Measurements from ENCODE around the gene IFT74.
A peak's percentile ranks its signal among the peaks of the same experiment; 100 is the strongest.

IFT74 gene

DNA sequence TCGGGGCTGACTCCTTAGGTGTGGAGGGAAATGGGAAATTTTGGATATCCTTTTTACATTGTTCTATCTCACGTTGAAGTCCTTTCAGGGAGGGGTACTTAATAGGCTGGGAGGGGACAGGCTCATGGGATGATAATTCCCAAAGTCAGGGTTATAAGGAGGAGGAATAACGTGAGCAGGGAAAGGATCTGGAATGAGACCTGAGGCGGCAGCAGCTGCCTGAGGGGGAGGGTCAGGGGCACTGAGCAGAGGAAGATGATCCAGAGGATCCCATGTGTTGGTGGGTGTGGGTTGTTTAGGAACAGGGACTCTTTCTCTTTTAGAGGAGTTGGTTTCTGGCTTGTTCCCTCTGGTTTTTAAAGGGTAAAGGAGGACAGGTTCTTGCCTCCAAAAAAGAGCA is 18.7 kb downstream of the IFT74 start:
- DNase-seq (ENCODE audit: low read depth) = no peak

DNA sequence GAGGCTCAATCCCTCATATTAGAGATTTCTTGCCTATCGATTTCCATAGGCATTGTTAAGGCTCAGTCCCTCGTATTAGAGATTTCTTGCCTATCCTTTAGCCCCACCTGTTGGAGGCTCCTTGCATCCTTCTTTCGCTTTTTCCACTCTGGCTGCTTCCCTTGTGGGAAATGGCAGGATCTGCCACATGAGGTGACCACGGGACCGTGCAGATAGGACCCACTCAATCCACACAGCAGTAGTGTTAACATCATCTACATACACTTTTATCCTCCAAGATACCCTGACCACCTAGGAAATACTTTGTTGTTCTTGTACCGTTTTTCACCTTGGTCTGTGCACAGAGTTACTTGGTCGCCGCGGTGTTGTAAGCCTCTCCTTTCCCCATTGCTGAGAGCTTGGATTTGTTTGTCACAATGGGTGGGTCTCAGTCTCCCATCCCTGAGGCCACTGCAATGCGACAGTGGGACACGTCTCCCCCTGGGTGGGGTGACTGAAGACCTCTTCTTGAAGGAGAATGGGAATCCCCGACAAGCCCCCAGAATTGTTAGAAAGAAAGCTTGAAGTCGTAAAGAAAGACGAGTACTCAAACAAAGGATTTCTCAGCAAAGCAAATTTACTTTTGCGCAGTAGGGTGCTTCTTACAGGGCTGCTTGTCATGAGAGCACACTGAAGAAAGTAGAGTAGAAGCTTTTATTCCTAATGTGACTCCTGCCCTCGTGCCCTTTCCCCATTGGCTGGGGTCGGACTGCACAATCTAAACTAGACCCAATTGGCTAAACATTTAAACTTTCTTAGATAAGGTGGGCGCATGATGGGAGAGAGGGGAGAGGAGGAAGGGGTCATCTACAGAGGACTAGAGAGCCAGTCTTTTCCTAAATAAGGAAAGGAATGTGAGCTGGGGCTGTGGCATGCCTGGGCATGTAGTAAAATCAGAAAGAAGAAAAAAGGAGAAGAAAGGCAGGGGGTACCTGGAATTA is 19.8 kb downstream of the IFT74 start:
- peak; percentile 61 for DNase-seq (ENCODE audit: low read depth)

DNA sequence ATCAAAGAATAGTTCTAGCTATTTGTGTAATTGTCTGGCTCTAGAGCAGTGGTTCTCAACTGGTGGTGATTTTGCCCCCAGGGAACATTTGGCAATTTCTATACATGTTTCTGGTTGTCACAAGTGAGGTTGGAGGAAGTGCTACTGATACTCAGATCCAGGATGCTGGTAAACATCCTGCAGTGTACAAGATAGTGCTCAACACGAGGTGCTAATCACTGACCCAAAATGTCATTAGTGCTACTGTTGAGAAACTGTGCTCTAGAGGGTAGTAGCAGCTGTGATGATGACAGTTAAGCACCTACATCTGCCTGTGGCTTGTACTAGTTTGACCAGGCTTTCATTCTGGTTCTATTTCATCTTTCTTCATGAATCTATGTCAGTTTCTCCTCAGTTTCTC is 27.1 kb downstream of the IFT74 start:
- DNase-seq (ENCODE audit: low read depth) = no peak

DNA sequence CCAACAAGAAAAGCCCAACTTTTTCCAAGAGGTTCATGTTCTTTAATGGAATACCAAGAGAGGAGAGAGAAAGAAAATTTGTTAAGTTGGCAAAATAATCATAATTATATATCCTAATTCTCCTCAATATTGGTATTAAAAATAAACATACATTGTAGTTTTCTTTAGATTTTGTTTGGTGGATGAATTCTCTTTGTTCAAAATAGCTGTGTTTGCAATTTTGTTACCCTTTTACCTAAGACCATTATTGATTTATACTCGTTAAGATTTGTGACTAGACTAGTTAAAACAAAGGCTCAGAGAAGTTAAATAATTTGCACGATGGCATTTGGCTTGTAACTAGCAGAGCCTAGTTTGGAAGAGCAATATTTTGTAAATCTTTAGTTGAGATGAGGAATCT is 39.6 kb downstream of the IFT74 start:
- no peak for DNase-seq (ENCODE audit: low read depth)

DNA sequence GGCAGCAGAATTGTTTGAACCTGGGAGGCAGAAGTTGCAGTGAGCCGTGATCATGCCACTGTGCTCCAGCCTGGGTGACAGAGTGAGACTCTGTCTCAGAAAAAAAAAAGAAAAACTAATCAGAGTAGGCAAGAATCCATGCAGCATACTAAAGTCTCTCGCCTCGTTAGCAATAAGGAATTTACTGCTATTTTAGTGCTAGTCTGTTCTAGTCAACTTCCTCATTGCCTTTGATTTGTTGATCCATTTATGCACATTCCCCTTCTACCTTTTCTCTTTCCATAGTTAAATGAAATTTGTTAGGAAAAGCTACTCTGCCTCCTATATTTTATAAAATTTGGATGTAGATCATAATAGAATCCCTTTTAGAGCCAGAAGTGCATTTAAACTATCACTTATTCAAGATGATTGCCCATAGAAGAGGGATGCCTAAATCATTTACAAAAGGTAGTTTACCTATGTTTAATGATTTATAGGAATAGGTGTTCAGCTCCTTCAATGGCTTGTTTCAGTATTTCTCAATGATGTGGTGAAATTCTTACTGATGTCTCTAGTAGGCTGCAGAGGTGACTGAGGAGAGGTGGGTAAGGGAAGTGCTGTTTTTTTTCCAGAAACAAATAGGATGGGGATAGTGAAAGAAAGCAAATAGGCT is 47.3 kb downstream of the IFT74 start:
- no peak for DNase-seq (ENCODE audit: low read depth)

DNA sequence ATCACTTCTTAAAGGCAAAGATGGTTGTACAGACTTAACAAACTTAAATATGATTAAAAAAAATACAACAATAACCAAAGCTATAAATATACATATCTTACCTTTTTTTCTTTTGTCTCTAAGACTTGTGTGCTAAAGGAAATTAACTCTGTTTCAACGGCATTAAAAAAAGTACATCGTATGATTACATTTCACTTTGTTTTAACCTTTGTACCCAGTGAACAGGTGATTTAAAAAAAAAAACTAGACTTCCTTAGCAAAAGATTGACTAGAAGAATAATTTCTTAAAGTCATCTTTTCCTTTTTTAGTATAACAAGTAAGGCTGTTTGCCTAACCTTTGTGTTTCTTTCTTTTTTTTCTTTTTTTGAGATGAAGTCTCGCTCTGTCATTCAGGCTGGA is 49.3 kb downstream of the IFT74 start, which contains the start of gene LRRC19:
Gene LRRC19 (minus strand): TSS at position 182 of the 400 bp plus-strand sequence. CDS start 5,978 bp downstream, outside the sequence.
- DNase-seq (ENCODE audit: low read depth) = no peak

DNA sequence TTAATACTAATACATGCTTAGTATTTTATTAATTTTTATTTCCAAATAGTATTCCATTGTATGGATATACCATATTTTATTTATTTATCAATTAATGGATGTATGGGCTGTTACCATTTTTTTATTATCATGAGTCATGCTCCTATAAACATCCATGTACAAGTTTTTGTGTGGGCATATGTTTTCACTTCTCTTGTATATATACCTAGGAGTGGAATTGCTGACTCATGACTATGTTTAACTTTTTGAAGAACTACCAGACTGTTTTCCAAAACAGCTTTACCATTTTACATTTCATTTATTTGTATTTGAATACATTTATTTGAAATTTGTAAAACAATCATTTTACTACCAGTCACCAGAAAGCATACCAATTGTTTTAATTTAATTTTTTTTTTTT is 63.4 kb downstream of the IFT74 start:
- DNase-seq (ENCODE audit: low read depth) = peak; percentile 3

DNA sequence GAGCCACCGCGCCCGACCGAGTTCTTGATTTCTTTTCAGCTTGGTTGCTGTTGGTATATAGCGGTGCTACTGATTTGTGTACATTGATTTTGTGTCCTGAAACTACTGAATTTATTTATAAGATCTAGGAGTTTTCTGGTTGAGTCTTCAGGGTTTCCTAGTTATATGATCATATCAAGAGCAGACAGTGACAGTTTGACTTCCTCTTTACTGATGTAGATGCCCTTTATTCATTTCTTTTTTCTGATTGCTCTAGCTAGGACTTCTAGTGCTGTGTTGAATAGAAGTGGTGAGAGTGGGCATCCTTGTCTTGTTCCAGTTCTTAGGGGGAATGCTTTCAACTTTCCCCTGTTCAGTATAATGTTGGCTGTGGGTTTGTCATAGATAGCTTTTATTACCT is 66.7 kb downstream of the IFT74 start:
- DNase-seq (ENCODE audit: low read depth) = no peak

DNA sequence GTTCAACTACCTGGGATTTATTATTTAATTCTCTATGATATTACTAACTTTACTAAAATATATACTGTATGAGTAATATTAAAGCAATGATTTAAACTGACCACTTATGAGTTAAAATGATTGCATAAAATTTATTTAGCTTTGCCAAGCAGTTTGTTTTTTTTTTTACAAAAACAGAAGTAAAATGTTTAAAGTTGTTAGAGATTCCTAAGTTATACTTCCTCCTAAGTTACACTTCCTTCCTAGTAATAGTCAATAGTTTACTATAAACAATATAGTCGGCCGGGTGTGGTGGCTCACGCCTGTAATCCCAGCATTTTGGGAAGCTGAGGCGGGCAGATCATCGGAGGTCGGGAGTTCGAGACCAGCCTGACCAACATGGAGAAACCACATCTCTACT is 73.0 kb downstream of the IFT74 start:
- DNase-seq (ENCODE audit: low read depth) = no peak

DNA sequence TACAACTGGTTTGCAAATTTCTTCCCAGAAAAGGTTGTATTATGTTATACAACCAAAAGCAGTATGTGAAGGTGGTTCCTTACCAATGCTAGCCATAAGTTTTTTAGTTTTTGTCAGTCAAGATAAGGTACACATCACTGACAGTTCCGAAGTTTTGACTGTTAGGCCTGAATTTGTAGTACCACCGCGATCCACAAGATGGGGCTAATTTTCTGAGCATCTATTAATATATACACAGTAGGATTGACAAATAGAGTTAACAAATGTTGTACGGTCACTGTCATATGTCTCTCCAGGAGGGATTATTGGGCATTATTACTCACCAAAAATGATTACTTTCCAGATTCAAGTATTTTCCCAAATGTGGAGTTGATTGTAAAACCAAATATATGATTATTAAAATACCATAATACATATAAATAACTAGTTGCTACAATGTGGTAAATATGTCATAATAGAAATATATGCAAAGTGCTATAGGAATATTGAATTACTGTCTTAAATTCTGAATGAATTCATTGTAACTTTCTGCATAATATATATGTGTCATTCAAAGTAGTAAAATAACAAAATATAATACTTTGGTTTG is 77.7 kb downstream of the IFT74 start:
- DNase-seq (ENCODE audit: low read depth) = peak; percentile 59

DNA sequence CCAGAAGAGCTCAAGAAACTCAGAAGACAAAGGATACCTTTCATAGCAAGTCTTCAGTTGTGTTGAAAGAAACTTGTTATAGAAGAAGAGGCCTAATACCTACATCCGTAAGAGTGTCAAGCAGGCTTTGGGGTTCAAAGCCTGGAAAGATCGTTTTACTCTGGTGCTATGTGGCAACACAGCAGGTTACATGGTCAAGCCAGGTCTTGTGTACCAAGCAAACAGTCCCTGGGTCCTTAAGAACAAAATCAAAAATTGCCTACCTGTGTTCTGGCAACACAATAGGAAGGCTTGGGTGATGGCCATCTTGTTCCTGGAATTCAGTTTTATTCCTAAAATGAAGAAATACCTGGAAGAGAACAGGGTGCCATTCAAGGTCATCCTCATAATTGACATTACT is 81.3 kb downstream of the IFT74 start:
- DNase-seq (ENCODE audit: low read depth) = no peak

DNA sequence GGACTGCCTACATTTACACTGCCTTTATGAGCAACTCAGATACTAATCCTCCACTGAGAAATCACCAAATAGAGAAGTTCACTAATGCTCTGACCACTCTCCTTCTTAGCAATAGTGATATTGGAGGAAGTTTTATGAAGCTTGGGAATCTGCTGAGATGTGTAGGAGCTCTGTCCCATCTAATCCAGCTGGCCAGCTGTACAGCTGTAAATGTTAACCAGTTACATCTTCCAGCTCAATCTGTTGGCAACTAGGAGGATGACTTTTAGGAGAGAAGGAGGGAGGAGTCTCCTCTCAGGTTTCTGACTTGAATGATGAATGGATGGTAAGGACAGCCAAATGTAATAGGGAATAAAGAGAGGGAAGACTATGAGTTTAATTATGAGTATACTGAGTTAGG is 85.5 kb downstream of the IFT74 start:
- DNase-seq (ENCODE audit: low read depth) = no peak

DNA sequence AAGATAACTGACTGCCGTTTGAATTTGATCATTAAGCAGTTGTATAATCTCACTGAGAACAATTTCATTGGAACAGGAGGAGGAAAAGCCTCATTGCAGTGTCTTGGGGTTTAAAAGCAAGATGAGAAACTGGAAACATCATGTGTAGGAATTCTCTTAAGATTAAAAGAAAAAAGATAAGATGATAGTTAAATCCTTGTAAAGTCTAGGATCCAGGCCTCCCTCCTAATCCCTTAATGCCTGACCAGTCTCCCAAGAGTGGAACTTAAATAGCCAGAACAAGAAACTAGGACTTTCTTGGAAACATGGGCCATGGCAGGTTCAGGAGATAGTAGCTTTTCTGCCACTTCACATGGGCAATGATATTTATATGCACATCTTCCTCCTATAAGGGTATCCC is 86.3 kb downstream of the IFT74 start:
- DNase-seq (ENCODE audit: low read depth) = no peak

DNA sequence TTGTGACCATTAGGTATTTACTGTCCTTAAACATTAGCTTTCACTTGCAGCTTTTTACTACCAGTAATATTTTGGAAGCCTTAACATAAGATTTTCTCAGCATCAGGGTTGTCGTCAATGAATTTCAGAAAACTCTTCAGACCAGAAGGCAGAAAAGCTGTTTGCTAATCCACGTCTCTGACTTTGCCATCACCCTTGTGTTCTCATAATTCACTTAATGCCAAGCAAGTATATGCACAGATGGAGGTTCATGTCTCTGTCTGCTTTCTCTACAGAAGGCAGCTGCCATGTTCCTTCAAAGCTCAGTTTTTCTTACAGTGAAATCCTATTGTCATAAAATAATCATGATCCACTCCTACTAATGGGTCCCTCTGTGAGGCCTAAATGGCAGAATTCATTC is 87.0 kb downstream of the IFT74 start:
- no peak for DNase-seq (ENCODE audit: low read depth)

DNA sequence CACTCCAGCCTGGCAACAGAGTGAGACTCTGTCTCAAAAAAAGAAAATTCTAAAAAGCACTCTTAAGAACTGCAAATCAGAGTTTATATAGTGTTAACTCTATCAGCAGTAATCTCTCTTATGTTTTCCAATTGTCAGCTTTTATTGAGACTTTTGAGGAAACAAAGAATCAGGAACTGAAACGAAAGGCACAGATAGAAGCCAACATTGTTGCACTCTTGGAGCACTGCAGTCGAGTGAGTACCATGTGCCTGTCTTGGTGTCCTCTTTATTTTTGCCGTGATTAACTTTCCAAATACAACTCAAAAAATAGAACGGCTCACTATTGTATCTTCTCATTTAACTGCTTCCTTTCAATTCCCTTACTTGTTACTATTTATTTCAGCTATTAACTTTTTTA is 90.9 kb downstream of the IFT74 start:
- no peak for DNase-seq (ENCODE audit: low read depth)

DNA sequence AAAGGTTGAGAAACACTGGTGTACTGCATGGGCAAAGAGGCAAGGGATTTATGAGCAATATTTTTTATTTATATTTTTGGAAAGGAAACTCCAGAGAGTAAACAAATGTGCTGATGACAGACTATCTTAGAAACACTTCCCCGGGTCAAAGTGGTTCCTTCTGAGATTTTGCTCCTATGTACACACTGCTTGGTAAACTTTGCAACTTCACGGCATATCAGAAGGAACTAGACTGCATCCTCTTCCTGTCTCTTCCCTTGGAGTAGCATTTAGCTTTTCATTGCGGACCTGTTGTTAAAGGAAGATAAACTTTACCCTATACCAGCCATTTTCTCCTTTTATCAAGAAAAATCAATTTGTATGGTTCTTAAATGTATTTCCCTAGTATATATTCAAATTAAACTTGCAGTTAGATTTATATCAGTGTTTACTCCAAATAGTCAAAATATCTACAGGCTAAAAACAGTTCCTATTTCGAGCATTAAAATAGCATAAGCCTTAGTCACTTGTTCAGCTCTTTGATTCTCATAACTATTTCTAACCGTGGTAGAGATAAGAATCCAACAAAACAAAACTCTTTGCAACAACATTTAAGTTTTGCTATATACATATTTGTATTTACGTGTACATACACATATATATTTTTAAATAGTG is 97.3 kb downstream of the IFT74 start:
- DNase-seq (ENCODE audit: low read depth) = peak; percentile 30

DNA sequence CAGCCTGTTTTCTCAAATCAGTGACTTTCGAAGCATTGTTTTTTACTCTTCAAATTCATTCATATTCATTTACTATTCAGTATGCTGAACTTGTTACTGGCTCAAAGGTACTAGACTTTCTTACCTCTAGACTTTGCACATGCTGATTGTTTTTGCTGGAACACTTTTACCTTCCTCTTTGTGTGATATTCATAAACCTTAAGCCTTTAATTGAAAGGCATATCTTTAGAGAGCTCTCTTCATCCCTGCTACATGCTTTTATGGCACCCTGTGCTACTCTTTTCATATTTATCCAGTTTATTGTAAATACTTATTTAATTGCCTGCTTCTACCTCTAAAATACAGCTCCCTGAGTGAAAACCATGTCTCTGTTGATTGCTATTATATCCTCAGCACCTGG is 97.9 kb downstream of the IFT74 start:
- DNase-seq (ENCODE audit: low read depth) = no peak

DNA sequence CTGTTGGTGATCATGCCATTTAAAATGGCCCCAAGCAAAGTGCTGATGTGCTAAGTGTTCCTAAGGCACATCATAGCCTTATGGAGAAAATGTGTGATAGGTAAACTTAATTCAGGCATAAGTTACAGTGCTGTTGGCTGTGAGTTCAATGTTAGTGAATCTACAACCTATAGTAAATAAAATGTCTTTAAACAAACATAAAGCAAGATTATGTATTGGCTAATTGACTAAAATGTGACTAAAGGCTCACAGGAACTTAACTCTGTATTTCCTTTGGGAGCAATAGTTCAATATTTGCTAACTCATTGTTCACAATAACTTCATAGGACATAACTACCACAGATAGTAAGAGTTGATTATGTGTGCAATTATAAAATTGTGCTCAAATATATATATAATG is 98.6 kb downstream of the IFT74 start:
- no peak for DNase-seq (ENCODE audit: low read depth)

DNA sequence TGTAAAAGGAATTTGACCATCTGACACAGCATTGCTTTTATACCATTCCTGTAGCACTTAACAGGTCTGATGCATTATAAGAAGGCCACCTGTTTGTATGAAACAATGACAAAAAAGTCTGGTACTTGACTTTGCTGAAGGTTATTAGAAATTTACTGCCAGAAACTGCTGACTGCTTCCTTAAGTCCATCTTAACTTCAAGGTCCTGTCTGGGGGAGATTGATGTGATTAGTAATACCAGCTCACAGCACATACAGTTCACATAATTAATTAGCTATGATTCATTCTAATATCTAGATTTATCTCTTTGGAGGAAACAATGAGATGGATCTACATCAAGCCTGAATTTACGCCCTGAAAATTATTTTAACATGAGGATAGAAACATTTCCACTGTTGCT is 103.2 kb downstream of the IFT74 start:
- DNase-seq (ENCODE audit: low read depth) = no peak

DNA sequence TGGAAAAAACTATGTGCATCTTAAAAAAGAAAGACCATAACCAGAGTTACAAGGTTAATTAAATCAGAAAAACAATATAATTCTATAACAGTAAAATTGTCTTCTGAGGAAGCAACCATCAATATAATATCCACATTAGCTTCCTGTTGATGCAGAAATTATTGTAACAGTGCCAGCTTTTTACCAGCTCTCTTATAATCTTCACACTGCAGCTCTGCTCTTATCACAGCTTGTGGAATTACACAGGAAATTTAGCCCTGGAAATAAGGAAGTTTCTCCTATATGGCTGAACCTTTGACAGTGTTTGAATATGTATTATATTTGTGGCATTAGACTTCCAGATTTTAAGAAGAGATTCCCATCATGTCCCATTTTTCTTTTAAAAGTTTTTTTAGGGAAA is 103.7 kb downstream of the IFT74 start:
- DNase-seq (ENCODE audit: low read depth) = no peak

DNA sequence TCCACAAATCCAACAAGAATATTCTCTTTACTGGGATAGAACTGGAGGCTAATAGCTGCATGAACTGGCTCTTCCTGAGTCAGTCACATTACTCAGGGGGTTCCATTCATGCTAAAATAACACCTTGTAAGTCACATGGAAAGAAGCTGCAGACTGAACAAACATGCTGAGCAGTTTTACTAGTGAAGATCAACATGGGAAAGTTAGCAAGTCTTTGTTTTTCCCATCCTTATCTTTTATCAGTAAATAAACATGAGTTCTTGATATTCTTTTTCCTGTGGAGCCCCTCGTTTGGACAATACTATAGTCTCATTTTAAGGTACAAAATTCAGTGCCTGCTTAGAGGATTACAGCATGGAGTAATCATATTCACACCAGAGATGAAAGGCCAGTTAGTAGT is 109.1 kb downstream of the IFT74 start:
- DNase-seq (ENCODE audit: low read depth) = no peak

Data from EH (cell line).